Urinary bladder (tissue), 4 donors: Measurements from ENCODE around the gene LRRC42. TPM values are rescaled to one million over a fixed set of nuclear protein-coding genes. Genes with fewer than 3 reads are reported as not detected.

Source experiments
- DNase-seq: peaks from one replicate; pipeline ENCODE4 v3.0.0-alpha.2; 2015; ENCODE audit errors: extremely low spot score
- H3K27ac ChIP-seq: one replicate; pipeline ENCODE4 v1.5.1; 2013; ENCODE audit warnings: low read depth, mild to moderate bottlenecking, moderate library complexity
- H3K36me3 ChIP-seq: one replicate; pipeline ENCODE4 v1.6.1; 2013; ENCODE audit warnings: mild to moderate bottlenecking, moderate library complexity; ENCODE audit not compliant: insufficient read depth
- H3K4me1 ChIP-seq: one replicate; pipeline ENCODE4 v1.6.1; 2013; ENCODE audit warnings: mild to moderate bottlenecking, moderate library complexity; ENCODE audit not compliant: insufficient read depth
- H3K4me3 ChIP-seq: one replicate; pipeline ENCODE4 v1.5.1; 2013; ENCODE audit warnings: low read depth, low read length
- WGBS: extraction: QIAGEN DNeasy Blood & Tissue Kit; methylation state at CpG from one replicate; pipeline ENCODE4 v1.1.7; 2013; 5-methylcytosine and 5-hydroxymethylcytosine counted together
- polyA plus RNA-seq: library from polyadenylated mRNA; stranded (reverse); fragments of 200-250 nt; gene quantifications from one replicate; pipeline ENCODE4 v1.2.3, GENCODE V29; 2013
- total RNA-seq: library from RNA; depleted of rRNA; stranded (reverse); fragments of >200 nt; gene quantifications from one replicate; pipeline ENCODE4 v1.2.3, GENCODE V29; 2014
- donor health status: healthy with polysubstance abuse.
- donor health status: healthy.

The LRRC42 gene
- total and polyA plus RNA-seq, 2 donors, result 17.3 to 19.3 TPM

GRCh38 chr1:53945433-53946251, 508 bp upstream of the LRRC42 start, which contains the start of gene IFT25:
Gene IFT25 (minus strand): TSS chr1:53945699. CDS start chr1:53940082, 5,617 bp downstream.
- H3K4me1 ChIP-seq, result peaks cover 3% of the 10 kb centered on the region
- peak; percentile 88 for DNase-seq
- peak within 1 kb of the TSS; percentile 87 for H3K4me3 ChIP-seq
- H3K27ac ChIP-seq, result peak within 1 kb of the TSS; percentile 92
- no peaks in the 10 kb centered on the region for H3K36me3 ChIP-seq
- under 1% methylated on average over 90 of the region's 90 CpGs for WGBS

DNA sequence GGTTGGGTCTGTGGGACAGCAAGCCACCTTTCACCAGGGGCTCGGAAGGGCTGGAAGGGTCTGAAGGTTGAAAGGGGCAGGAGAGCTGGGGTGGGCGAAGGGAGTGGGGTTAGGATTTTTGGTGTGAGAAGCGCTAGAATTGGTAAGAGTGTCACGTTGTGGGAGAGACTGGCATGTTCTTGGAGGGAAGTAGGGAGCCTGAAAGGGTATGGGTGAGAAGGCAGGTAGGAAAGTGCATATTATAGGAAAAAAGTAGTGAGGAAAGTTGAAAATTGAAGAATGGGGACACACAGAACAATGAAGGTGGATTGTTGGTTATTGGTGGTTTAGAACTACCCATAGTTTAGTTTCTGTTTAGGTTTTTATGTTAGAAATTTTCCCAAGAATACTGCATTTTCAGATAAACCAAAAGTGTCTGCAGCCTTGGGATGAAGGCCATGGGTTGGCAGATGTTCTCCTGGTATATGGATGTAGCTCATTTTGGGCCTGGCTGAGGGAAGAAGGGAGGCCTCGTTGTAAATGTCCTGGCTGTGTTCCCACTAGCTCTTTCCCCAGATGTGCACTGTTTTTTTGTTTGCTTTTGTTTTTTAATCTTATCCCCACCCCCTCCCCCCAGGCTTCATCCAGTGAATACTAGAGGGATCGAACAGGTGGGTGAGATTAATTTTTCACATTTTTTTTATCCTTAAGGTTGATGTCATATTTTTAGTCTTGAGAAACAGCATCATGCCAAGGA, 1.2 kb downstream of the LRRC42 start:
- H3K36me3 ChIP-seq, result no peaks in the 10 kb centered on the region
- no peak for DNase-seq
- H3K4me3 ChIP-seq, result peak overlapping the region; percentile 87
- H3K4me1 ChIP-seq, result peaks cover 3% of the 10 kb centered on the region
- WGBS, result 51% methylated on average over 6 of the region's 6 CpGs
- no peak overlapping the region for H3K27ac ChIP-seq

GRCh38 chr1:53948291-53948690, 2.1 kb downstream of the LRRC42 start:
- no peaks in the 10 kb centered on the region for H3K36me3 ChIP-seq
- 87% methylated on average over 5 of the region's 5 CpGs for WGBS
- H3K4me1 ChIP-seq, result peaks cover 3% of the 10 kb centered on the region

GRCh38 chr1:53949023-53949990, 3.2 kb downstream of the LRRC42 start:
- Histone ChIP-seq H3K27ac (no peak overlapping the region), H3K4me3 (no peak overlapping the region), H3K36me3 (no peaks in the 10 kb centered on the region), H3K4me1 (peaks cover 3% of the 10 kb centered on the region)
- no peak for DNase-seq
- 80% methylated on average over 4 of the region's 4 CpGs for WGBS

More at GRCh38 chr1:53948291-53948690, 2.1 kb downstream of the LRRC42 start:
- H3K4me3 ChIP-seq, result no peak overlapping the region
- no peak overlapping the region for H3K27ac ChIP-seq
- no peak for DNase-seq

GRCh38 chr1:53951697-53952096, 5.5 kb downstream of the LRRC42 start:
- H3K4me1 ChIP-seq, result peaks cover 1% of the 10 kb centered on the region
- no peak for DNase-seq
- WGBS, result 92% methylated on average over 5 of the region's 5 CpGs
- H3K27ac ChIP-seq, result no peak overlapping the region
- H3K4me3 ChIP-seq, result no peak overlapping the region
- H3K36me3 ChIP-seq, result no peaks in the 10 kb centered on the region

DNA sequence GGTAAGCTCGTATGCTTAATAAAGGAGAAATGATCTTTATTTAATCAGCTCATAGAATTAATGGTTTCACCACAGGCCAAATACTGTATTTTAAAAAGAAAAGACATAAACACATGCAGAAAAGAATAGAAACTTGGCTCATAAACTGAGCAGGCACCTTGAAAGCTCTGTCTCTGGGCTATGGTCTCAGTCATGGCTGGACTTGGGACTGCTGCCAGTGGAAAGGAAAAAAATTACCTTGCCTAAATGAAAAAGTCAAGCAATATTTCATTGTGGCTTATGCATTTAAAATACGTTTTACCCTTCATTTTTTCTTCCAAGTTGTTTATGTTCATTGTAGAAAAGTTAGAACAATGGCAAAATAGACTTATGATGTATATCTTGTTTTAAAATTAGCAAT, 8.0 kb downstream of the LRRC42 start:
- Histone ChIP-seq H3K27ac (no peak overlapping the region), H3K36me3 (no peaks in the 10 kb centered on the region), H3K4me1 (no peaks in the 10 kb centered on the region), H3K4me3 (no peak overlapping the region)
- 66% methylated on average over 2 of the region's 2 CpGs for WGBS
- DNase-seq, result no peak

DNA sequence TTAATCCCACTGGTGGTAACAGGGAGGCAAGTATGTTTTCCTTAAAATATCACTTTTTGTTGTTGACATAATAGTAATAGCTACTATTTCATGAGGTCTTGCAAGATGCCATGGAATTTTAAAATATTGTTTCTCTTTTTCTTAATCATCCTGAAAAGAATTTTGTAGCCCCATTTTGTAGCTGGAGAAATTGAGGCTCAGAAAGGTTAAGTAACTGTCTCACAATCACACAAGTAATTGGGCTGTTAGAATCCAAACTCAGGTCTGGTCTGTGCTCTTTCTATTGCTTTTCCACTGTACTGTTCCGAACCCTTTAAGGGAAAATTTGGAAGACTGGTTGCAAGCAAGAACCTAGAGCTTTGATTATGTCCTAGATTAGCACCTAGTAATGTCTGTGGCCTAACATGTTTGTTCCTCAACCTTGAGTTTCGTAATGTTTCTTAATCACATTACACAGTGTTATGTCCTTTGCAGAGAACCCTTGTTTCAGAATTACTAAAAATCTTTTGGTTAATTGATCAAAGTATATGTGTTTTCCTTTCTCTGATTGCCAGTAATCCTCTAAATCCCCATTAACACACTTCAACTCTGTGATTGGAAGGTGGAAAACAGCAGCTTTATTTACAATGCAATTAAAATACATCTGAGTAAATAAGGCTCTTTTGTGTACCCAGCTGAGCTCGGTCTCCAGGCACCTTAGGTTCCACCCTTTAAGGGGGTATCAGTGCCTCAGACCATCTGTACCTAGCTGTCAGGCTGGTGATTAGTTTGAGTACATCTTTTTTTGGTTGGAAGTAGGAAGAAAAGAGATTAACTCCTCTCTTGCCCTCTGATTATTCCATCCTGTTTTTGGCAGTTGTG, 10.4 kb downstream of the LRRC42 start:
- WGBS, result 71% methylated on average over 3 of the region's 3 CpGs
- Histone ChIP-seq H3K4me3 (no peak overlapping the region), H3K36me3 (no peaks in the 10 kb centered on the region), H3K27ac (peak overlapping the region; percentile 66), H3K4me1 (no peaks in the 10 kb centered on the region)
- no peak for DNase-seq

DNA sequence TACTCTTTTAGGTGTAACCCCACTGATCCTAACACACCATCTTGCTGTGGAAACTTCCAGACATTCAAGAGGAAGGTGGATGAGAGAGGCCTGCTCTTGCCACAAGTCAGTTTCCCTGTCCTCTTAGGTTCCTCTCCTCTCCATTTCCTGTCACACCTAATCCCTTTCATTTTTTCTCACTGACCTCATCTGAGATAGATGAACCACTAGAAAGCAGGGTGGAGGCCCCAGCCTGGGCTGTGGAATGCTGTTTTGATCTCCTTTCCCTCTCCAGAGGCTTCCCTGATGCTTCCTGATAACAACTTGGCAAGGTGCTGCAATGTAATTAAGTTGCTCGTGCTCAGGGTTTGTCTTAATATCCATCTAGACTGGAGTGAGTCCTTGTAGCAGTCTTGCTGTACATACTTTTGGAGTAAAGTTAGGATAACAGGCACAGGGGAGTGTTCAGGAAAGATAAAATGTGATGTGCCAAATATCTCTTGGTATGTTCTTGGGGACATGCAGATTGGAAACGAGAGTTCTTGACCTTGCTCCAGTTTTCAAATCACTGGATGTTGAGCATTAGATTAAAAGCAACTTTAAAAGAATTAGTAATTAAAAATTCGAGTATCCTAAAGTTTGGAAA, 11.2 kb downstream of the LRRC42 start:
- Histone ChIP-seq H3K4me1 (no peaks in the 10 kb centered on the region), H3K36me3 (no peaks in the 10 kb centered on the region), H3K4me3 (no peak overlapping the region), H3K27ac (peak overlapping the region; percentile 66)
- DNase-seq, result no peak
- WGBS, result 33% methylated on average over 3 of the region's 3 CpGs

DNA sequence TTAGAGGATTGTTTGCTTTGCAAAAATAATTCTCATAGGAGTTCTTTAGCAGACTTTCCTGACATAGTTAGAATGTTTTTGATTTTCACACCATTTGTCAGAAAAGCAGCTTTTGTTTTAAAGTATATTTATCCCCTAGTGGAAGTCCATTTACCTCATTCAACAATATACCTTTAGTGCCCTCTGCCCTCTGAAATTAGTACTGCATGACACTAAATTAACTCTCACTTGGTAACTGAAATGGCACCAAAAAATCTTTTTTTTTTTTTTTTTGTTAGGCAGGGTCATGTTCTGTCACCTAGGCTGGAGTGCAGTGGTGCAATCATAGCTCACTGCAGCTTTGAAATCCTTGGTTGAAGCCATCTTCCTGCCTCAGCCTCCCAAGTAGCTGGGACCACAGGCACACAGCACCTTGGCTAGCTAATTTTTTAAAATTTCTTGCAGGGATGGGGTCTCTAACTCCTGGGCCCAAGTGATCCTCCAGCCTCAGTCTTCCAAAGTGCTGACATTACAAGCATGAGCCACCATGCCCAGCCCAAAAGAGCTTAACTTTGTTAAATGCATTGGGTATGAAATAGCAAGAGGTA, 13.6 kb downstream of the LRRC42 start:
- Histone ChIP-seq H3K36me3 (no peaks in the 10 kb centered on the region), H3K4me3 (no peak overlapping the region), H3K4me1 (no peaks in the 10 kb centered on the region), H3K27ac (no peak overlapping the region)
- DNase-seq, result no peak

DNA sequence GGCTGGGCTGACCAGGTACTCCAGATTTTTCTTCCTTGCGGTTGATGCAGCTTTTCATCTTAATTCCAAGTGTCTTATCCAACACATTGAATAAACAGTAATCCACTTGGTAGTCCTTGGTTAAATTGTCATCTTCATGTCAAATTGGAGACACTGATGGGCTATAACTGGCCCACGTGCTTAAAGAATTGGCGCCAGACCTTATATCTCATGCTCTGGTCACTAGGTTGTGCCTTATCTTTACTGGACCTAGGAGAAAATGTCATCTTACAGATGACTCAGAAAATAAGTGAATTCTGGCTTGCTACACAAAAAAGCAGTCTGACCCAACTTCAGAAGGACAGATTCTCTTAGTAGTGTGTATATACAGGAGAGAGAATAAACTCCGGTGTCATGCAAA, 16.2 kb downstream of the LRRC42 start:
- H3K4me3 ChIP-seq, result no peak overlapping the region
- no peak overlapping the region for H3K27ac ChIP-seq
- WGBS, result 94% methylated on average over 4 of the region's 4 CpGs
- H3K4me1 ChIP-seq, result no peaks in the 10 kb centered on the region
- no peaks in the 10 kb centered on the region for H3K36me3 ChIP-seq
- no peak for DNase-seq

- no peaks in the 10 kb centered on the region for H3K36me3 ChIP-seq
- no peak overlapping the region for H3K4me3 ChIP-seq
- 91% methylated on average over 4 of the region's 4 CpGs for WGBS
- no peaks in the 10 kb centered on the region for H3K4me1 ChIP-seq
- no peak for DNase-seq
- no peak overlapping the region for H3K27ac ChIP-seq
Measured at GRCh38 chr1:53963460-53963859, 17.3 kb downstream of the LRRC42 start.

GRCh38 chr1:53964109-53964508, 18.0 kb downstream of the LRRC42 start:
- no peak overlapping the region for H3K27ac ChIP-seq
- H3K36me3 ChIP-seq, result no peaks in the 10 kb centered on the region
- 77% methylated on average over 5 of the region's 5 CpGs for WGBS
- no peak for DNase-seq
- no peaks in the 10 kb centered on the region for H3K4me1 ChIP-seq
- no peak overlapping the region for H3K4me3 ChIP-seq
